SK-N-SH (cell line): ENCODE measurements around the gene EDDM13.
"Not testable (repeated sequence)": the region's sequence is repeated elsewhere in the genome, so short reads cannot be mapped to it uniquely, and the experiment has no call there.

Source experiments
- CTCF ChIP-seq: fragments of 200-600 bp; sonication (generic); IDR thresholded peaks from 2 replicates; pipeline ENCODE4 v1.6.1; 2017; ENCODE audit warnings: antibody characterized with exemption, mild to moderate bottlenecking, moderate library complexity
- EP300 ChIP-seq, 2 experiments: IDR thresholded peaks; 2 replicates each; pipeline versions ENCODE4 v1.4.0 to v1.6.1; 2012; ENCODE audit warnings: borderline replicate concordance in 1 of 2, low read depth in 1 of 2, low read length in 1 of 2
- EZH2phosphoT487 ChIP-seq: fragments of 200-600 bp; sonication (generic); IDR thresholded peaks from 2 replicates; pipeline ENCODE4 v1.6.1; 2017; ENCODE audit warnings: low read depth, mixed run types, mild to moderate bottlenecking, antibody characterized with exemption, moderate library complexity, borderline replicate concordance
- FOXM1 ChIP-seq: IDR thresholded peaks from 2 replicates; pipeline ENCODE4 v1.4.0; 2012; ENCODE audit warnings: low read depth, mild to moderate bottlenecking
- MXI1 ChIP-seq: IDR thresholded peaks from 2 replicates; pipeline ENCODE4 v1.6.1; 2012; ENCODE audit warnings: mild to moderate bottlenecking, low read depth, low read length, improper control_type of control experiment
- POLR2AphosphoS5 ChIP-seq: IDR thresholded peaks from 2 replicates; pipeline ENCODE4 v1.6.1; 2012; ENCODE audit warnings: low read depth, low read length
- RCOR1 ChIP-seq: fragments of 150-350 bp; IDR thresholded peaks from 2 replicates; pipeline ENCODE4 v1.6.1; 2017; ENCODE audit warnings: antibody characterized with exemption, low read length
- RFX5 ChIP-seq: IDR thresholded peaks from 2 replicates; pipeline ENCODE4 v1.6.1; 2012; ENCODE audit warnings: mild to moderate bottlenecking, improper control_type of control experiment, low read length
- SIN3A ChIP-seq: IDR thresholded peaks from 2 replicates; pipeline ENCODE4 v1.6.1; 2012; ENCODE audit warnings: low read depth, mild to moderate bottlenecking, low read length, moderate library complexity, borderline replicate concordance
- TEAD4 ChIP-seq: IDR thresholded peaks from 2 replicates; pipeline ENCODE4 v1.4.0; 2012; ENCODE audit warnings: mild to moderate bottlenecking, borderline replicate concordance; ENCODE audit not compliant: insufficient read depth
- USF1 ChIP-seq: IDR thresholded peaks from 2 replicates; pipeline ENCODE4 v1.4.0; 2012; ENCODE audit warnings: low read depth, borderline replicate concordance
- USF2 ChIP-seq: fragments of 150-350 bp; IDR thresholded peaks from 2 replicates; pipeline ENCODE4 v1.6.1; 2017; ENCODE audit warnings: antibody characterized with exemption, low read length, low read depth, borderline replicate concordance
- YY1 ChIP-seq: IDR thresholded peaks from 2 replicates; pipeline ENCODE4 v1.4.0; 2012; ENCODE audit warnings: low read depth, mild to moderate bottlenecking
- ZBTB33 ChIP-seq: IDR thresholded peaks from 2 replicates; pipeline ENCODE4 v1.4.0; 2012; ENCODE audit warnings: low read depth, borderline replicate concordance

- TF ChIP-seq CTCF; TEAD4; USF1; YY1; POLR2AphosphoS5; FOXM1; RCOR1; SIN3A; USF2; MXI1; EZH2phosphoT487; EP300 (IDR thresholded peaks at IDR 0.05; ENCODE audit: borderline replicate concordance in 1 of 2, low read depth in 1 of 2, low read length in 1 of 2); RFX5; ZBTB33: not testable (repeated sequence)
Measured at GRCh38 chr19:56337077-56337476, 64.5 kb downstream of the EDDM13 start.
